ENCODE results near the gene TMEM89. TPM values are rescaled to one million over a fixed set of nuclear protein-coding genes. Genes with fewer than 3 reads are reported as not detected.

TMEM89 gene
- polyA plus RNA-seq, 1 donor (not counting 4 experiments of a cell fraction or from before 2014, with no cell fraction given): not detected

DNA sequence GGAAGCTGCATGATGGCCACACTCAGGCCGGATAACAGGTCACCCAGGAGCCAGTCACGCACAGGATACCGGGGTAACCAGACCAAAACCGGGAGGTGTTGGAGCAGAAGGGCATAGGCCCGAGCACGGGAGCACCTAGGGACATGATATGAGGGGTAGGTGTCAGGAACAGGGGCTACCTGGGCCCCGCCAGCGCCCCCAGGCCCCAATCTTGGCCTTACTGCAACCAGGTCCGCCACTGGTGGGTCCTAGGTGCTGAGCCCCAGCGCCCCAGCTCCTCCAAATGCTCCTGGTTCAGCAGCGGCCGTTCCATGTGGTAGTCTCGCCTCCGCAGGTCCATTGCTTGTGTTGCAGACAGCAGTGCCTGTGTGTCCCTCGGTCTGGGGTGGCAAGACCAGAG lies 11.7 kb upstream of the TMEM89 start:
- Histone ChIP-seq H3K4me1 (ENCODE audit: control insufficient read depth, extremely low read depth, insufficient read depth, low read length) (peaks cover 11% of the 10 kb centered on the region), H3K4me2 (ENCODE audit: control insufficient read depth, extremely low read depth, insufficient read depth, low read depth, low read length) (no peak overlapping the region), H3K9me3 (ENCODE audit: control insufficient read depth, low read depth, low read length) (no peaks in the 10 kb centered on the region), H3K79me2 (ENCODE audit: control insufficient read depth, insufficient read depth, low read length) (peaks cover 13% of the 10 kb centered on the region), H3K27me3 (ENCODE audit: control insufficient read depth, extremely low read depth, insufficient read depth, low read length) (no peaks in the 10 kb centered on the region), H3K27ac (ENCODE audit: control insufficient read depth, insufficient read depth, low read length) (no peak overlapping the region), H3K9ac (ENCODE audit: control insufficient read depth, extremely low read depth, insufficient read depth, low read length) (no peak overlapping the region), H3K4me3 (ENCODE audit: control insufficient read depth in 2 of 3, extremely low read depth in 1 of 3, insufficient read depth in 2 of 3, low read depth in 1 of 3, low read length in 3 of 3) (no peak overlapping the region), H2AFZ (ENCODE audit: control insufficient read depth, low read length) (no peak overlapping the region), H3K36me3 (ENCODE audit: control insufficient read depth in 2 of 2, extremely low read depth in 1 of 2, insufficient read depth in 2 of 2, low read length in 2 of 2) (peaks cover 28 to 33% of the 10 kb centered on the region in 2 experiments), H4K20me1 (ENCODE audit: control insufficient read depth, extremely low read depth, insufficient read depth, low read length) (peaks cover 2% of the 10 kb centered on the region), H3K9me1 (ENCODE audit: control insufficient read depth, extremely low read depth, insufficient read depth, low read length) (peaks cover 2% of the 10 kb centered on the region)
- DNase-seq (ENCODE audit: low read depth, low spot score) (no peak), FAIRE-seq (no peak)
- TF ChIP-seq, protein P1, sequence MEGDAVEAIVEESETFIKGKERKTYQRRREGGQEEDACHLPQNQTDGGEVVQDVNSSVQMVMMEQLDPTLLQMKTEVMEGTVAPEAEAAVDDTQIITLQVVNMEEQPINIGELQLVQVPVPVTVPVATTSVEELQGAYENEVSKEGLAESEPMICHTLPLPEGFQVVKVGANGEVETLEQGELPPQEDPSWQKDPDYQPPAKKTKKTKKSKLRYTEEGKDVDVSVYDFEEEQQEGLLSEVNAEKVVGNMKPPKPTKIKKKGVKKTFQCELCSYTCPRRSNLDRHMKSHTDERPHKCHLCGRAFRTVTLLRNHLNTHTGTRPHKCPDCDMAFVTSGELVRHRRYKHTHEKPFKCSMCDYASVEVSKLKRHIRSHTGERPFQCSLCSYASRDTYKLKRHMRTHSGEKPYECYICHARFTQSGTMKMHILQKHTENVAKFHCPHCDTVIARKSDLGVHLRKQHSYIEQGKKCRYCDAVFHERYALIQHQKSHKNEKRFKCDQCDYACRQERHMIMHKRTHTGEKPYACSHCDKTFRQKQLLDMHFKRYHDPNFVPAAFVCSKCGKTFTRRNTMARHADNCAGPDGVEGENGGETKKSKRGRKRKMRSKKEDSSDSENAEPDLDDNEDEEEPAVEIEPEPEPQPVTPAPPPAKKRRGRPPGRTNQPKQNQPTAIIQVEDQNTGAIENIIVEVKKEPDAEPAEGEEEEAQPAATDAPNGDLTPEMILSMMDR (optimal IDR thresholded peaks at IDR 0.05 in 1 of 3, IDR thresholded peaks at IDR 0.05 in 1 of 3, conservative IDR thresholded peaks at IDR 0.05 in 1 of 3; ENCODE audit: extremely low read depth in 1 of 3, insufficient read depth in 2 of 3, low read length in 3 of 3): no peak
- no peak for TF ChIP-seq EZH2 (IDR thresholded peaks at IDR 0.05; ENCODE audit: low read length)
- dilution Hi-C loops (cut with MboI; ENCODE audit: extremely low pct_ligation_motif_present, low sequenced_read_pairs): no loop called here

DNA sequence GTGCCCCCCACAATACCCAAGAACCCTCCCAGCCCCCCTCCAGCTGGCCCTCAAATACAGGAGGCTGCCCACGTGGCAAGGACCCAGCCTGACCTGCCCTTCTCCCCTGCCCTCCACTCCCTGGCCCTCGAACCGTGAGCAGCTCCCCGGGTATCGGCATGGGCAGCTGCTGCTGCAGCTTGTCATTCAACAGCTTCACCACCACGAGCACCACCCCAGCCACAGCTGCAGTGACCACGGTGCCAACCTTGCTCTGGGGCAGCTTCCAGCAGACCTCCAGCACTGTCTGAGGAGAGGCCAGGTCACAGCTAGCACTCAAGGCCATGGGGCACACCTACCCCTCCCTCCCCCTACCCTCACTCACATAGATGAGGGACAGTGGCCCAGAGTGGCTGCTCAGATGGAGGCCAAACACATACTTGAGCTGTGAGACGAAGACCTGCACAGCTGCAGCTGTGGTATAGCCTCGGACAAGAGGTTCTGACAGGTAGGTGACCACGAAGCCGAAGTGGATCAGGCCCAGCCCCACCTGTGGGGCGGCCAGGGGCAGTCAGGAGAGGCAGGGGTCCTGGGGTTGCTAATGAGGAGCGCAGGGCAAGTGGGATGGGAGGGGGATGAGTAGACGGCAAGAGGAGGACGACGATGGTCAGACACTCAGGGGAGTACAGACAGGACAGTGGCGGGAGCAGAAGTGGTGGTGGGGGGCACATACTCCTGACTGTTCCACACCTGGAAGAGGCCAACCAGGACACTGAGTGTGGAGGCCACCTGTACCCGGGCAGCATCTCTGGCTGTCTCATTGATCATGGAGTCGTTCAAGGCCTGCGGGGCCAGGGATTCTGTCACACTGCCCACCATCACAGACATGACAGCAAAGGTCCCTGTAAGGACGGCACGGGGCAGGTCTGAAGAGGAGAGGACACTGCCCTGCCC lies 10.2 kb upstream of the TMEM89 start:
- peaks cover 11% of the 10 kb centered on the region for H3K4me1 ChIP-seq (ENCODE audit: control insufficient read depth, extremely low read depth, insufficient read depth, low read length)
- H3K36me3 ChIP-seq (ENCODE audit: control insufficient read depth in 2 of 2, extremely low read depth in 1 of 2, insufficient read depth in 2 of 2, low read length in 2 of 2): peaks cover 34 to 42% of the 10 kb centered on the region in 2 experiments
- H3K9me1 ChIP-seq (ENCODE audit: control insufficient read depth, extremely low read depth, insufficient read depth, low read length): peaks cover 2% of the 10 kb centered on the region
- no peaks in the 10 kb centered on the region for H3K27me3 ChIP-seq (ENCODE audit: control insufficient read depth, extremely low read depth, insufficient read depth, low read length)
- no peak for TF ChIP-seq EZH2 (IDR thresholded peaks at IDR 0.05; ENCODE audit: low read length)
- TF ChIP-seq, protein P1 (optimal IDR thresholded peaks at IDR 0.05 in 1 of 3, IDR thresholded peaks at IDR 0.05 in 1 of 3, conservative IDR thresholded peaks at IDR 0.05 in 1 of 3; ENCODE audit: extremely low read depth in 1 of 3, insufficient read depth in 2 of 3, low read length in 3 of 3): no peak
- DNase-seq (ENCODE audit: low read depth, low spot score) (no peak), FAIRE-seq (no peak)
- no peak overlapping the region for H3K27ac ChIP-seq (ENCODE audit: control insufficient read depth, insufficient read depth, low read length)
- H2AFZ ChIP-seq (ENCODE audit: control insufficient read depth, low read length): no peak overlapping the region
- dilution Hi-C loops (cut with MboI; ENCODE audit: extremely low pct_ligation_motif_present, low sequenced_read_pairs): no loop called here
- H3K79me2 ChIP-seq (ENCODE audit: control insufficient read depth, insufficient read depth, low read length): peaks cover 13% of the 10 kb centered on the region
- no peak overlapping the region for H3K4me2 ChIP-seq (ENCODE audit: control insufficient read depth, extremely low read depth, insufficient read depth, low read depth, low read length)
- H3K9ac ChIP-seq (ENCODE audit: control insufficient read depth, extremely low read depth, insufficient read depth, low read length): no peak overlapping the region
- H3K9me3 ChIP-seq (ENCODE audit: control insufficient read depth, low read depth, low read length): no peaks in the 10 kb centered on the region
- H3K4me3 ChIP-seq (ENCODE audit: control insufficient read depth in 2 of 3, extremely low read depth in 1 of 3, insufficient read depth in 2 of 3, low read depth in 1 of 3, low read length in 3 of 3): no peak overlapping the region
- peaks cover 2% of the 10 kb centered on the region for H4K20me1 ChIP-seq (ENCODE audit: control insufficient read depth, extremely low read depth, insufficient read depth, low read length)
